Tibial artery (tissue), 4 donors: ENCODE data around the gene CNIH1.

Experiments used
- DNase-seq, 2 donors: peaks; one replicate each; pipeline ENCODE4 v3.0.0-alpha.2; 2019
- H3K27ac ChIP-seq, 2 donors: fragments of 200-600 bp; sonication (generic) in 1 of 2; 1 replicate in 1 of 2; 2 replicates in 1 of 2; pipeline ENCODE4 v1.5.1; 2018 to 2019; ENCODE audit warnings: mild to moderate bottlenecking in 1 of 2
- H3K27me3 ChIP-seq, 2 donors: fragments of 200-600 bp; sonication (generic) in 1 of 2; one replicate each; pipeline versions ENCODE4 v1.5.1 to v1.6.0; 2016 to 2019
- H3K36me3 ChIP-seq, 3 donors: fragments of 200-600 bp; sonication (generic) in 2 of 3; one replicate each; pipeline ENCODE4 v1.5.1; 2016 to 2019; ENCODE audit warnings: mild to moderate bottlenecking in 2 of 3
- H3K4me1 ChIP-seq, 4 donors: fragments of 200-600 bp; sonication (generic) in 2 of 4; 1 replicate in 3 of 4; 2 replicates in 1 of 4; pipeline ENCODE4 v1.5.1; 2016 to 2019
- H3K4me3 ChIP-seq, 2 donors: fragments of 200-600 bp; sonication (generic) in 1 of 2; 1 replicate in 1 of 2; 2 replicates in 1 of 2; pipeline ENCODE4 v1.5.1; 2018 to 2019; ENCODE audit warnings: mild to moderate bottlenecking in 2 of 2
- H3K9me3 ChIP-seq, 3 donors: fragments of 200-600 bp; sonication (generic) in 1 of 3; one replicate each; pipeline ENCODE4 v1.5.1; 2016 to 2019
- CTCF ChIP-seq, 2 experiments: fragments of 200-600 bp in 1 of 2; fragments of 450-650 bp in 1 of 2; IDR thresholded peaks; one replicate each; pipeline ENCODE4 v1.5.1; 2017 to 2019; ENCODE audit warnings: antibody characterized with exemption in 2 of 2, mild to moderate bottlenecking in 1 of 2, moderate library complexity in 1 of 2
- intact Hi-C: fragments of 100-400 bp; cut with DNase I; formaldehyde crosslinking; loops from one replicate; pipeline ENCODE4 v1.15.0; 2023; ENCODE audit warnings: low total_unique reads

The CNIH1 gene

GRCh38 chr14:54488318-54488645 lies 47.1 kb upstream of the CNIH1 start:
- peak in 1 of 2 experiments; percentile 18 for TF ChIP-seq CTCF (IDR thresholded peaks at IDR 0.05)
- intact Hi-C loops, result no loop called here
- no peaks in the 10 kb centered on the region for H3K27me3 ChIP-seq
- H3K9me3 ChIP-seq, result no peaks in the 10 kb centered on the region
- H3K27ac ChIP-seq, result peak overlapping the region; percentile 91 to 94
- H3K4me3 ChIP-seq, result peak overlapping the region; percentile 70 to 82
- peaks cover 0 to under 1% (median 0%) of the 10 kb centered on the region in 3 donors for H3K36me3 ChIP-seq
- no peak for DNase-seq
- H3K4me1 ChIP-seq, result peaks cover 0 to 47% (median 22%) of the 10 kb centered on the region in 4 donors

GRCh38 chr14:54487771-54488170 lies 46.6 kb upstream of the CNIH1 start:
- intact Hi-C loops, result no loop called here
- peaks cover 0 to 47% (median 24%) of the 10 kb centered on the region in 4 donors for H3K4me1 ChIP-seq
- no peak for DNase-seq
- peaks cover 0 to 6% (median 0%) of the 10 kb centered on the region in 3 donors for H3K36me3 ChIP-seq
- H3K27me3 ChIP-seq, result no peaks in the 10 kb centered on the region
- TF ChIP-seq CTCF (IDR thresholded peaks at IDR 0.05), result no peak
- H3K27ac ChIP-seq, result peak overlapping the region; percentile 91 to 94
- H3K4me3 ChIP-seq, result peak overlapping the region; percentile 70 to 82
- no peaks in the 10 kb centered on the region for H3K9me3 ChIP-seq

- H3K36me3 ChIP-seq, result peaks cover 0 to 11% (median 0%) of the 10 kb centered on the region in 3 donors
- no peak overlapping the region for H3K4me3 ChIP-seq
- no peak for TF ChIP-seq CTCF (IDR thresholded peaks at IDR 0.05)
- no peak overlapping the region for H3K27ac ChIP-seq
- H3K9me3 ChIP-seq, result no peaks in the 10 kb centered on the region
- DNase-seq, result no peak
- H3K4me1 ChIP-seq, result peaks cover 0 to 47% (median 24%) of the 10 kb centered on the region in 4 donors
- intact Hi-C loops, result no loop called here
- no peaks in the 10 kb centered on the region for H3K27me3 ChIP-seq
These were observed 45.5 kb upstream of the CNIH1 start for GRCh38 chr14:54486685-54487084.

GRCh38 chr14:54483846-54484245 lies 42.7 kb upstream of the CNIH1 start:
- H3K27ac ChIP-seq, result no peak overlapping the region
- no peaks in the 10 kb centered on the region for H3K9me3 ChIP-seq
- peaks cover 8 to 15% (median 12%) of the 10 kb centered on the region in 3 donors for H3K36me3 ChIP-seq
- H3K4me1 ChIP-seq, result peaks cover 0 to 51% (median 19%) of the 10 kb centered on the region in 4 donors
- TF ChIP-seq CTCF (IDR thresholded peaks at IDR 0.05), result no peak
- intact Hi-C loops, result no loop called here
- H3K4me3 ChIP-seq, result no peak overlapping the region
- H3K27me3 ChIP-seq, result no peaks in the 10 kb centered on the region
- DNase-seq, result no peak

GRCh38 chr14:54483073-54483745 lies 42.0 kb upstream of the CNIH1 start:
- TF ChIP-seq CTCF (IDR thresholded peaks at IDR 0.05), result no peak
- Histone ChIP-seq H3K4me3 (no peak overlapping the region), H3K4me1 (peaks cover 0 to 51% (median 19%) of the 10 kb centered on the region in 4 donors), H3K27me3 (no peaks in the 10 kb centered on the region), H3K27ac (no peak overlapping the region), H3K36me3 (peaks cover 10 to 21% (median 18%) of the 10 kb centered on the region in 3 donors), H3K9me3 (no peaks in the 10 kb centered on the region)
- no peak for DNase-seq
- intact Hi-C loops, result no loop called here
